ENCODE results near the gene COL25A1. TPM values are rescaled to one million over a fixed set of nuclear protein-coding genes. Genes with fewer than 3 reads are reported as not detected.

Gene COL25A1
- total RNA-seq, 1 experiment from 2014 or later: not detected

GRCh38 chr4:109185951-109186350, 116.5 kb downstream of the COL25A1 start:
- intact Hi-C loops (cut with micrococcal nuclease; ENCODE audit: unreplicated experiment): no loop called here
- BruUV-seq (replicated peaks): no TSS peak
- ChIA-PET POLR2A (no interaction called here), CTCF (no interaction called here)
- Histone ChIP-seq H3K36me3 (ENCODE audit: control insufficient read depth, insufficient read depth, low read length) (no peaks in the 10 kb centered on the region), H3K4me1 (ENCODE audit: control insufficient read depth, insufficient read depth, low read length) (no peaks in the 10 kb centered on the region), H3K27ac (ENCODE audit: low read length) (no peak overlapping the region), H3K27me3 (ENCODE audit: control insufficient read depth, insufficient read depth, low read length) (no peaks in the 10 kb centered on the region), H3K4me3 (ENCODE audit: low read depth in 2 of 2, low read length in 2 of 2) (no peak overlapping the region), H3K9me3 (ENCODE audit: control insufficient read depth, insufficient read depth, low read depth, low read length) (no peaks in the 10 kb centered on the region)
- DNase-seq (ENCODE audit: low read depth, low spot score): no peak
- no peak for ATAC-seq
- in situ Hi-C loops (cut with HindIII; ENCODE audit: low pct_unique_long_range_greater_than_20kb, low sequenced_read_pairs): no loop called here
- TF ChIP-seq POLR2AphosphoS5 (IDR thresholded peaks at IDR 0.05; ENCODE audit: low read depth, low read length): no peak
- no peak for TF ChIP-seq TCF7L2 (IDR thresholded peaks at IDR 0.05; ENCODE audit: low read depth, low read length)
- no peak for TF ChIP-seq SIN3A (IDR thresholded peaks at IDR 0.05; ENCODE audit: borderline replicate concordance, insufficient read depth, low read depth, low read length)
- no peak for TF ChIP-seq CTCF (IDR thresholded peaks at IDR 0.05)
- TF ChIP-seq, protein P1, sequence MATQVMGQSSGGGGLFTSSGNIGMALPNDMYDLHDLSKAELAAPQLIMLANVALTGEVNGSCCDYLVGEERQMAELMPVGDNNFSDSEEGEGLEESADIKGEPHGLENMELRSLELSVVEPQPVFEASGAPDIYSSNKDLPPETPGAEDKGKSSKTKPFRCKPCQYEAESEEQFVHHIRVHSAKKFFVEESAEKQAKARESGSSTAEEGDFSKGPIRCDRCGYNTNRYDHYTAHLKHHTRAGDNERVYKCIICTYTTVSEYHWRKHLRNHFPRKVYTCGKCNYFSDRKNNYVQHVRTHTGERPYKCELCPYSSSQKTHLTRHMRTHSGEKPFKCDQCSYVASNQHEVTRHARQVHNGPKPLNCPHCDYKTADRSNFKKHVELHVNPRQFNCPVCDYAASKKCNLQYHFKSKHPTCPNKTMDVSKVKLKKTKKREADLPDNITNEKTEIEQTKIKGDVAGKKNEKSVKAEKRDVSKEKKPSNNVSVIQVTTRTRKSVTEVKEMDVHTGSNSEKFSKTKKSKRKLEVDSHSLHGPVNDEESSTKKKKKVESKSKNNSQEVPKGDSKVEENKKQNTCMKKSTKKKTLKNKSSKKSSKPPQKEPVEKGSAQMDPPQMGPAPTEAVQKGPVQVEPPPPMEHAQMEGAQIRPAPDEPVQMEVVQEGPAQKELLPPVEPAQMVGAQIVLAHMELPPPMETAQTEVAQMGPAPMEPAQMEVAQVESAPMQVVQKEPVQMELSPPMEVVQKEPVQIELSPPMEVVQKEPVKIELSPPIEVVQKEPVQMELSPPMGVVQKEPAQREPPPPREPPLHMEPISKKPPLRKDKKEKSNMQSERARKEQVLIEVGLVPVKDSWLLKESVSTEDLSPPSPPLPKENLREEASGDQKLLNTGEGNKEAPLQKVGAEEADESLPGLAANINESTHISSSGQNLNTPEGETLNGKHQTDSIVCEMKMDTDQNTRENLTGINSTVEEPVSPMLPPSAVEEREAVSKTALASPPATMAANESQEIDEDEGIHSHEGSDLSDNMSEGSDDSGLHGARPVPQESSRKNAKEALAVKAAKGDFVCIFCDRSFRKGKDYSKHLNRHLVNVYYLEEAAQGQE (IDR thresholded peaks at IDR 0.05; ENCODE audit: insufficient read depth in 1 of 2, low read depth in 2 of 2, low read length in 1 of 2): no peak

DNA sequence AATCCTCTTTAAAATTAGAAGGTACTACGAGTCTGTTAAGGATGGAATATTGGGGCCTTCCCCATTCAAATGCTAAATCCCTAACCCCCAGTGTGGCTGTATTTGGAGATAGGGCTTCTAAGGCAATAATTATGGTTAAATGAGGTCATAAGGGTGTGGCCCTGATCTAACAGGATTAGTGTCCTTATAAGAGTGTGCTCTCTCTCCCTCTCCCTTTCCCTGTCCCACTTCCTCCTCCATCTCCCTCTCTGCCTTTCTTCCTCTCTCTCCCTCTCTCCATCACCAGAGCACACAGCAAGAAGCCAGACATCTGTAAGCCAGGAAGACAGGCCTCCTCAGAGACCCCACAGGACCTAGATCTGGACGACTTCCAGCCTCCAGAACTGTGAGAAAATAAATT, 116.9 kb downstream of the COL25A1 start:
- ATAC-seq: no peak
- POLR2A ChIA-PET: no interaction called here

More for the DNA sequence above, 116.9 kb downstream of the COL25A1 start:
- Histone ChIP-seq H3K9me3 (ENCODE audit: control insufficient read depth, insufficient read depth, low read depth, low read length) (no peaks in the 10 kb centered on the region), H3K27me3 (ENCODE audit: control insufficient read depth, insufficient read depth, low read length) (no peaks in the 10 kb centered on the region), H3K27ac (ENCODE audit: low read length) (no peak overlapping the region), H3K4me3 (ENCODE audit: low read depth in 2 of 2, low read length in 2 of 2) (no peak overlapping the region), H3K36me3 (ENCODE audit: control insufficient read depth, insufficient read depth, low read length) (no peaks in the 10 kb centered on the region), H3K4me1 (ENCODE audit: control insufficient read depth, insufficient read depth, low read length) (no peaks in the 10 kb centered on the region)
- TF ChIP-seq TCF7L2 (IDR thresholded peaks at IDR 0.05; ENCODE audit: low read depth, low read length) (no peak), POLR2AphosphoS5 (IDR thresholded peaks at IDR 0.05; ENCODE audit: low read depth, low read length) (no peak), SIN3A (IDR thresholded peaks at IDR 0.05; ENCODE audit: borderline replicate concordance, insufficient read depth, low read depth, low read length) (no peak), CTCF (IDR thresholded peaks at IDR 0.05) (no peak)
- TF ChIP-seq, protein P1 (IDR thresholded peaks at IDR 0.05; ENCODE audit: insufficient read depth in 1 of 2, low read depth in 2 of 2, low read length in 1 of 2): no peak
- intact Hi-C loops (cut with micrococcal nuclease; ENCODE audit: unreplicated experiment) (no loop called here), in situ Hi-C loops (cut with HindIII; ENCODE audit: low pct_unique_long_range_greater_than_20kb, low sequenced_read_pairs) (no loop called here)
- no TSS peak for BruUV-seq (replicated peaks)
- no peak for DNase-seq (ENCODE audit: low read depth, low spot score)
- CTCF ChIA-PET: no interaction called here

All from Panc1 (cell line).